NCI-H2081 treated with DMSO at 0.1 percent for 48 hours (cell line): ENCODE measurements around the gene KCNQ1.

Experiments used
- DNase-seq: peaks from one replicate; lab custom pipeline; 2025; lab: John Stamatoyannopoulos, UW

The KCNQ1 gene

DNA sequence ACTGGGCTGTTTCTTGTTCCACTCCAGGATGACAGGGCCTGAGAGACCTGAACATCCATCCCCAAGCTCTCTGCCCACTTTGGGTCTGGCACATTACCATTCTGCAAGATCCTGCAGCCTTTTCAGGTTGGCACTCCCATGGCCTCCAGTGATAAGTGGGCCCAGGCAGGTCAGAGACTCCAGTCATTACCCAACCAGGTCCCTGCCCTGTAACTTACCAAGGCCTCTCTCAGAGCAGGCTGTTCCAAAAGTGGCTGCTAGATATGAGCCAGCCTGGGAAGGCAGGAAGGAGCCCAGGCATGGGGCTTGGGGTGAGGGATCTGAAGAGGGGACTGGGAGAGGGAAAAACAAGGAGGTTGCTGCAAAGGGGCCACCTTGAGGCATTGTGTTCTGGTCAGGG, 219.1 kb downstream of the KCNQ1 start:
- no peak for DNase-seq

- DNase-seq: no peak
These were observed 219.6 kb downstream of the KCNQ1 start for GRCh38 chr11:2664376-2664775.

DNA sequence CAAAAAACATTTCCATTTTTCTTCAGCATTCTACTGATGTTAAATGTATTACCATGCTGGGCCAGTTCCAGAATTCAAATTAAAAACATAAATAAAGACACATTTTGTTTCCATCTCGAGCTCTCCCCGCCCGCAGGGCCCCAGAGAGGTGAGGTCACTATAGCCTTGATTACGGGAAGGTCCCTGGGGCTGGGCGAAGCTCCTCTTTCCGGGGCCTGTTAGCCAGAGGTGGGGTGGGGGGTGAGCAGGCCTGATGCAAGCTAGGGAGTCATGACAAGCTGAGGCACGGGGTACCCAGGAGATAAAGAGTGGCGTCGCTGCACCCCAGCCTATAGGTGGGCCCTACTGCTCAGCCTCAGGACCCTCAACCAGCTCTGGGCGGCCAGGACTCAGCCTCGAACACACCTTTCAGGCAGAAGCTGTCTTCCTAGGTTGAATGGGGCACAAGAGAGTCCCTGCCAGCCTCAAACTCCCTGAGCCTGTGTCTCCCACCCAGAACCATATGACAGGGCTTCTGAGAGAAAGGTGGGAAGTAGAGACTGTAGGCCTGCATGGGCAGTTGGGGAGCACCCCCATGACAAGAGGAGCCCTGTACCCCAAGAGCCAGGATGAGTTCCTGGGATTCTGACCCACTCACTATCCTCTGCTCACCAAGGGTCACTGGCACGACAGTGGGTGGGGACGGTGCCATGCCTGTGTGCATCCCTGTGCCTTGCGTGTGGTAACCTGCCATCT, 220.2 kb downstream of the KCNQ1 start:
- DNase-seq: no peak

DNA sequence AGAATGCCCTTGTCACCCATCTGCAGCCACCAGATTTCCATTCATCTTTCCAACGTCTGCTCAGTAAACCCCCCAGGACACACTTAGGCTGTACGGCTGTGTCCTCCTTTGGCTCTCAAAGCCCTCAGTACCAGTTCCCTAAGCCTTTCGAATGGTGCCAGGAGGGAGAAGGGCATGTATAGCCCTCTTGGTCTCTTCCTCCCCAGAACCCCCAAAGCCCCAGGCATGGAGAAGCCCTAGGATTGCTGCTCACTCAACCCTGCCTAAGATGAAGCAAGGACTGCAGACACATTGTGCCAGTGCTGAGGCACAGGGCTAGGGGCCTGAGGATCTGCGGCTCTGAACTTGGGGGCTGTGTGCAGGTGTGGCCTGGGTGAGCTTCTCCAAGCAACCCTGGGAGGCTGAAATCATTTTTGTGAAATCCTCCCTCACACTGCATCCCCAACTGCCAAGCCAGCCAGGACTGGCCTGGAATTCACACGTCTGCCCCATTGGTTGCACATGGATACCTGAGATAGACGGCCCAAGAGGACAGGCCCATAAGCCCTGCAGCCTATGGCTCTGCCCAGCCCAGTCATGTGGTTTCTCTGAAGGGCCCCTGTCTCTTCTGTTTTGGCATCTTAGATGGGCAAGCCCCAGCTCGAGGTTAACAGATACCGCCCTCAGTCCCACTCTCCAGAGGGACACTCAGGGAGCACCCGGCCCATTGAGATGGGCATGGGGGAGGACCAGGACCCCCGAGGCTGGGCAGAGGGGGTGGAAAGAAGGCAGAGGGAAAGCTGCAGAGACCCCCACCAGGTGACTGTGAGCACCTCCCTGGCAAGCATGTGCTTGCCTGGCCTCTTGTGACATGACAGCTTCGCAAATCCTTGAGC, 221.0 kb downstream of the KCNQ1 start:
- DNase-seq: no peak

DNA sequence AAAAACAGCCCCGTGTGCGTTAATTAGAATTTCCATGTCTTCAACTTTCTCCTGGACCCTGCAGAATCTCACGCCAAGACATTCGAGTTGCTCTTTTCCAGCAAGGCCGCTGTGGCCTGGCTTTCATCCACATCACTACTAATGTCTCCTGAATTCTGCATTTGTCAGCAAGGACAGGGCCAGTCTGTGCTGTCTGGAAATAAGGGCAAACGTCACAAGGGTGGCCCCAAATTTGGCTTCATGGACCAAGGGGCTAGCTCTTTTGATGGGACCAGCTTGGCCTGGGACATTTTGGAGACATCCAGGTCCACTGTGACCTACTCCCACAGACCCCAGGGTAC, 221.6 kb downstream of the KCNQ1 start:
- DNase-seq: no peak

DNA sequence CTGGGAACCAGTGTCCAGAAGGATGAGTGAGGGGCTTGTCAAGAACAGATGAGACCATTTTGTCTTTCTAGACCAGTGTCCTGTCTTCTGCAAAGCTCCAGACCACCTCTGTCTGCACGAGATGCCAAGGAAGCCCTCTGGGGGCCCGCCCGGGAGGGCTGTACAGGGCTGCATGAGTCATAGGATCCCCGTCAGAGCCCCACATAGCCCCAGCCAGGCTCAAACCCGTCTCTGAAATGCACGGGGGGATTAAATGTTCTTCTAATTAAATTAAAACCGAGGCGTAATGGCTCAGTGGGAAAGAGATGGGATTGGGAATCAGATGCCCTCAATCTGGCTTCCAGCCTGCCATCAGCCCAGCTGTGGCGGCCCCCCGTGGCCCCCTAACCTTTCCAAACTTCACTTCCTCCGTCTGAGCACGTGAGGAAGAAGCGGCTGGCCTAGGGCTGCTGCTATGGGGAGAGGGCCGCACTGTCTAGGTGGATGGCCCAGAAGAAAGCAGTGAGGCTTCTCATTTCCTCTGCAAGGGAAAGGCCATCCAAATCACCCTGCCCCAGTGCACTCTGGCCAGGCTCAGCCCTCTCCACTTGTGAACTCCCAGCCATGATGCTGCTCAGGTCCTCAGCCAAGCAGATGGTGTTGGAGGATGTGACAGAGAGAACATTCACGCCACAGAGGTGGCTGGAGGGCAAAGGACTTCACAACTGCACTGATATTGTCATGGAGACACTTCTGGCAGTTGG, 222.2 kb downstream of the KCNQ1 start:
- DNase-seq: no peak

- no peak for DNase-seq
These were observed 223.1 kb downstream of the KCNQ1 start for GRCh38 chr11:2667940-2668339.

DNA sequence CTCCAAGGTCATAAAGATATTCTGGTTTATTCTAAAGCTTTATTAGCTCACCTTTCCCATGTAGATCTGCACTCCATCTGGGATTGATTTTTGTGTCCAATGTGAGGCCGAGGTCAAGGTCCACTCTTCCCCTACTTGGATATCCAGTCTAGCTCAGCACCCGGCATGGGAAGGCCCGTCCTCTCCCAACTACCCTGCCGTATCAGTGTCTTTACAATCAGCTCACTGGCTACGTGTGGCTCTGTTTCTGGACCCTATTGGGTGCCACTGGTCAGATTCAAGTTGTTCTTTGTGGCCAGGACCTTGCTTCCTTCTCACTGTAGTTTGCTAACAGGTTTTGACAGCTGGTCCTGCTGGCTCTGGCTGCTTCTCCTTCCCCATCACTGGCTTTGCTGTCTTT, 224.1 kb downstream of the KCNQ1 start:
- DNase-seq: no peak

- no peak for DNase-seq
These were observed 225.0 kb downstream of the KCNQ1 start for GRCh38 chr11:2669634-2670469.

- DNase-seq: no peak
These were observed 225.8 kb downstream of the KCNQ1 start for GRCh38 chr11:2670541-2671100.

GRCh38 chr11:2671748-2672147, 226.9 kb downstream of the KCNQ1 start:
- DNase-seq: no peak

GRCh38 chr11:2672553-2673249, 227.9 kb downstream of the KCNQ1 start:
- no peak for DNase-seq

GRCh38 chr11:2673250-2673610, 228.4 kb downstream of the KCNQ1 start:
- DNase-seq: no peak

GRCh38 chr11:2673871-2674471, 229.2 kb downstream of the KCNQ1 start:
- DNase-seq: no peak

- DNase-seq: no peak
These were observed 229.9 kb downstream of the KCNQ1 start for GRCh38 chr11:2674658-2675131.

- DNase-seq: no peak
These were observed 230.7 kb downstream of the KCNQ1 start for GRCh38 chr11:2675540-2675939.

GRCh38 chr11:2677127-2677526, 232.3 kb downstream of the KCNQ1 start:
- DNase-seq: no peak

DNA sequence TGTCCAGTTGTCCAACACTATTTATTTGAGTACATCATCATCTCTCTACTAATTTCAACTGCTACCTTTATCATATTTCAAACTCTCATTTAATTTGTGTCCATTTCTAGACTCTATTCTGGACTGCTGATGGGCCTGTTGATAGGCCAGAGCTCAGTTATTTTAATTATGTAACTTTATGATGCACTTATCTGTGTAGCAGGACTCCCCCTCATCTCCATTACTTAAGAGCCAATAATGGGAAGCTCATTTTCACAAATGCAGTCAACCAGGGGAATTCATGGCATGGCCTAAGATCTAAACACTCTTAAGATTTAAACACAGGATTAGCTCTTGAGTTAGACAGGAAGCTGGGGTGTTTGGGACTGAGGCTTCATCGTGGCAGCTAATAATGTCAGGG, 233.6 kb downstream of the KCNQ1 start:
- no peak for DNase-seq

DNA sequence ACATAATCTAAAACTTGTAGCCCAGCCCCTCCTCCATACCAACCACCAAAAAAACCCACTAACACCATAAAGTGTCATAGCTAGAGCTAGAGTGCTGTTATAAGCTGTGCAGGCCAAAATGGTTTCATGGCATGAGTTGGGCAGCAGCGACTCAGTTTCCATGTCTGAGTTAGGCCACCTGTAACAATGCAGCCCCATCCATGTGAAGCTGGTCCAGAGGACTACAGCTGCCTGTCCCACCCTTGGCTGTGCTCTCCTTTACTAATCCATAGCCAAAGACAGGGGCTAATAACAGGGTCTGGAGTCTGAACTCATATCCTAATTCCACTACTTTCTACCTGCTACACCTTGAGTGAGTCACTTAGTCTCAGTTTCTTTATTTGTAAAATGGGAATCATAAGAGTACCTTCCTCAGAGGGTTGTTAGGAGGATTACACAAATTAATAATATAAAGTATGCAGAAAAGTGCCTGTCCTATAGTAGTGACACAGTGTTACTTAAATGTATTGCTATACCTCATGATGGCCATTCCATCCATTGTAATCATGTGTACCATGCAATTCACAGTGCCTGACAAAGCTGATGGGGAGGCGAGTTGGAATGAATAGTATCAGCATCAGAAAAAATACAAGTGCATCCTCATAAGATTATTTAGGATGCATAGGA, 234.3 kb downstream of the KCNQ1 start:
- DNase-seq: no peak
